HepG2 (cell line): Measurements from ENCODE around the gene CD151. TPM values are rescaled to one million over a fixed set of nuclear protein-coding genes. Genes with fewer than 3 reads are reported as not detected.

Experiments used
- ATF3 ChIP-seq: sonication (generic); formaldehyde crosslinking; IDR thresholded peaks from 2 replicates; pipeline ENCODE4 v1.4.0; 2020; ENCODE audit warnings: missing genetic modification reagents
- CEBPB ChIP-seq: IDR thresholded peaks from 2 replicates; pipeline ENCODE4 v1.6.1; 2011; ENCODE audit warnings: low read depth, low read length, improper control_type of control experiment, borderline replicate concordance
- IRF9 ChIP-seq: sonication (generic); formaldehyde crosslinking; IDR thresholded peaks from 2 replicates; pipeline ENCODE4 v1.8.0; 2022; ENCODE audit warnings: missing genetic modification reagents, mild to moderate bottlenecking, borderline replicate concordance
- ISL2 ChIP-seq: sonication (generic); formaldehyde crosslinking; IDR thresholded peaks from 2 replicates; pipeline ENCODE4 v1.5.0; 2020; ENCODE audit warnings: missing genetic modification reagents
- KLF13 ChIP-seq: sonication (generic); formaldehyde crosslinking; IDR thresholded peaks from 2 replicates; pipeline ENCODE4 v1.4.0; 2020; ENCODE audit warnings: mild to moderate bottlenecking, missing genetic modification reagents
- MAX ChIP-seq: IDR thresholded peaks from 2 replicates; pipeline ENCODE4 v1.6.1; 2012; ENCODE audit warnings: inconsistent platforms
- MAZ ChIP-seq, 2 experiments: sonication (generic) in 1 of 2; formaldehyde crosslinking in 1 of 2; IDR thresholded peaks; 2 replicates each; pipeline versions ENCODE4 v1.5.0 to v1.6.1; 2012 to 2020; ENCODE audit warnings: low read depth in 2 of 2, mild to moderate bottlenecking in 2 of 2, borderline replicate concordance in 1 of 2, improper control_type of control experiment in 1 of 2, low read length in 1 of 2, missing genetic modification reagents in 1 of 2, moderate library complexity in 1 of 2
- MTF2 ChIP-seq: sonication (generic); formaldehyde crosslinking; IDR thresholded peaks from 2 replicates; pipeline ENCODE4 v1.5.0; 2020; ENCODE audit warnings: missing genetic modification reagents, borderline replicate concordance
- PHF20 ChIP-seq: sonication (generic); formaldehyde crosslinking; IDR thresholded peaks from 2 replicates; pipeline ENCODE4 v1.5.0; 2020; ENCODE audit warnings: mild to moderate bottlenecking, missing genetic modification reagents
- PHF8 ChIP-seq: sonication (generic); formaldehyde crosslinking; IDR thresholded peaks from 2 replicates; pipeline ENCODE4 v1.5.0; 2020; ENCODE audit warnings: missing genetic modification reagents
- RBFOX2 ChIP-seq: fragments of 200-400 bp; formaldehyde crosslinking; IDR thresholded peaks from 2 replicates; pipeline ENCODE4 v1.6.1; 2017; ENCODE audit warnings: low read depth, mild to moderate bottlenecking, low read length
- SIX4 ChIP-seq: sonication (generic); formaldehyde crosslinking; IDR thresholded peaks from 2 replicates; pipeline ENCODE4 v1.4.0; 2020; ENCODE audit warnings: missing genetic modification reagents
- TEAD3 ChIP-seq: optimal IDR thresholded peaks from 2 replicates; pipeline ENCODE3; 2016; ENCODE audit warnings: borderline replicate concordance
- ZBTB20 ChIP-seq: sonication (generic); formaldehyde crosslinking; IDR thresholded peaks from 2 replicates; pipeline ENCODE4 v1.8.1; 2023; ENCODE audit warnings: missing genetic modification reagents, low read depth, mild to moderate bottlenecking, borderline replicate concordance
- ZNF460 ChIP-seq: sonication (generic); formaldehyde crosslinking; IDR thresholded peaks from 2 replicates; pipeline ENCODE4 v1.5.1; 2020; ENCODE audit warnings: missing genetic modification reagents, mild to moderate bottlenecking, borderline replicate concordance
- ZNF530 ChIP-seq: sonication (generic); formaldehyde crosslinking; IDR thresholded peaks from 2 replicates; pipeline ENCODE4 v1.5.0; 2020; ENCODE audit warnings: low read depth, mild to moderate bottlenecking, missing genetic modification reagents
- ZNF546 ChIP-seq: sonication (generic); formaldehyde crosslinking; conservative IDR thresholded peaks from 2 replicates; pipeline ENCODE4 v1.8.1; 2023; ENCODE audit warnings: mild to moderate bottlenecking, missing genetic modification reagents
- ZNF564 ChIP-seq: sonication (generic); formaldehyde crosslinking; IDR thresholded peaks from 2 replicates; pipeline ENCODE4 v1.8.1; 2023; ENCODE audit warnings: mild to moderate bottlenecking, missing genetic modification reagents
- ZNF724P ChIP-seq: sonication (generic); formaldehyde crosslinking; IDR thresholded peaks from 2 replicates; pipeline ENCODE4 v1.8.0; 2022; ENCODE audit warnings: missing genetic modification reagents, borderline replicate concordance
- ZNF883 ChIP-seq: sonication (generic); formaldehyde crosslinking; IDR thresholded peaks from 2 replicates; pipeline ENCODE4 v1.5.1; 2020; ENCODE audit warnings: mild to moderate bottlenecking, missing genetic modification reagents; ENCODE audit errors: not compliant biosample characterization
- polyA plus RNA-seq, 8 experiments: library from polyadenylated mRNA; depleted of rRNA in 3 of 8; stranded (reverse) in 7 of 8; unstranded in 1 of 8; fragments of >200 nt; fragmentation: Illumina TruSeq in 4 of 8; extraction: Trizol in 4 of 8; gene quantifications; 2 replicates each; pipeline versions ENCODE4 v1.2.1 to v1.2.3, GENCODE V29; 2011 to 2016; ENCODE audit warnings: low read depth in 4 of 8, missing spikeins in 1 of 8, mixed read lengths in 1 of 8; ENCODE audit not compliant: insufficient read depth in 1 of 8
- total RNA-seq, 5 experiments: library from RNA; depleted of rRNA; stranded (reverse); fragments of >200 nt; fragmentation: Illumina TruSeq; extraction: Trizol; gene quantifications; 2 replicates each; pipeline ENCODE4 v1.2.3, GENCODE V29; 2016; ENCODE audit warnings: low read depth in 1 of 5
- TF ChIP-seq, protein P1 (sequence below): sonication (generic); formaldehyde crosslinking; IDR thresholded peaks from 2 replicates; pipeline ENCODE4 v1.4.0; 2020; ENCODE audit warnings: missing genetic modification reagents
- TF ChIP-seq, protein P2 (sequence below): IDR thresholded peaks from 2 replicates; pipeline ENCODE4 v1.6.1; 2016; ENCODE audit warnings: low read depth, control low read depth

CD151 gene
- total and polyA plus RNA-seq, 2 of the 13 experiments (the other 11 are each of a cell fraction or from before 2014, with no cell fraction given), result 125 to 197 TPM

DNA sequence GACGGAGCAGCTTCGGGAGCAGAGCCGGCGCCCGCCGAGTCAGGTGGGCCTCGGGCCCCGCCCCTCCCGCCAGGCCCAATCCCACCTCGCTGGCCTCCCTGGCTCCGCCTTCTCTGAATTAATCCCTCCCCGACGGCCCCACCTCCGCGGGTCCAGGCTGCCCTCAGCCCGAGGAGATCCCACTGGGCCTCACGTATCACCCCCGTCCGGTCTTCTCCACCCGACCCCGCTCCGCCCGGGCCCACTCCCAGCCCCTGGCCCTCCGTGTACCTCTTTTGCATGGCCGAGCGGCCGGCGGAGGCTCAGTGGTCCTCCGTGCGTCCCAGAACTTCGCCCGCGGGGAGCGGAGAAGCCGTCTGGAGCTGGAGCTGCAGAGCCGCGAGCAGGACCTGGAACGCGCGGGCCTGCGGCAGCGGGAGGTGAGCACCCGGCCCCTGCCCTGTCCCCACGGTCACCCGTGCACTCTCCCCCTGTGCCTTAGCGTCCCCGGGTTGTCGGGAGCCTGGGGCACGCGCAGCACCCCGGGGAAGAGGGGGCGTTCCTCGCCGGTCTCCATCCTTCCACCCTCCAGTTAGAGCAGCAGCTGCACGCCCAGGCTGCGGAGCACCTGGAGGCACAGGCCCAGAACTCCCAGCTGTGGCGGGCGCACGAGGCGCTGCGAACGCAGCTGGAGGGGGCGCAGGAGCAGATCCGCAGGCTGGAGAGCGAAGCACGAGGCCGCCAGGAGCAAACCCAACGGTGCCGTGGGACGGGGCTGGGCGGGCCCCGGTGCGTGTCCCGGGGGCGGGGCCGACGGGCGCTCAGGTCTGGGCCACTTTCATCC is 2.2 kb upstream of the CD151 start (continued):
- TF ChIP-seq, protein P1, sequence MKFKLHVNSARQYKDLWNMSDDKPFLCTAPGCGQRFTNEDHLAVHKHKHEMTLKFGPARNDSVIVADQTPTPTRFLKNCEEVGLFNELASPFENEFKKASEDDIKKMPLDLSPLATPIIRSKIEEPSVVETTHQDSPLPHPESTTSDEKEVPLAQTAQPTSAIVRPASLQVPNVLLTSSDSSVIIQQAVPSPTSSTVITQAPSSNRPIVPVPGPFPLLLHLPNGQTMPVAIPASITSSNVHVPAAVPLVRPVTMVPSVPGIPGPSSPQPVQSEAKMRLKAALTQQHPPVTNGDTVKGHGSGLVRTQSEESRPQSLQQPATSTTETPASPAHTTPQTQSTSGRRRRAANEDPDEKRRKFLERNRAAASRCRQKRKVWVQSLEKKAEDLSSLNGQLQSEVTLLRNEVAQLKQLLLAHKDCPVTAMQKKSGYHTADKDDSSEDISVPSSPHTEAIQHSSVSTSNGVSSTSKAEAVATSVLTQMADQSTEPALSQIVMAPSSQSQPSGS (CRISPR knock-in tag), result 0 out of 2 replicates have a peak, but pooled peaks have one; percentile 9
- TF ChIP-seq TEAD3 (CRISPR knock-in tag) (peak; percentile 11), SIX4 (no peak), ZBTB20 (CRISPR knock-in tag) (0 out of 2 replicates have a peak, but pooled peaks have one; percentile 14), ZNF564 (CRISPR knock-in tag) (0 out of 2 replicates have a peak, but pooled peaks have one; percentile 27), ATF3 (CRISPR knock-in tag) (0 out of 2 replicates have a peak, but pooled peaks have one; percentile 11), MAX (peak; percentile 76; the same call in 1 of the 2 replicates), PHF8 (CRISPR knock-in tag) (peak; percentile 51; the same call in 1 of the 2 replicates), RBFOX2 (peak; percentile 72), MAZ (IDR thresholded peaks at IDR 0.05; ENCODE audit: borderline replicate concordance, low read depth, low read length) (0 out of 2 replicates have a peak, but pooled peaks have one; percentile 26), MAZ (CRISPR knock-in tag; IDR thresholded peaks at IDR 0.05; ENCODE audit: low read depth) (peak; percentile 59), IRF9 (CRISPR knock-in tag) (0 out of 2 replicates have a peak, but pooled peaks have one; percentile 50), ZNF546 (CRISPR knock-in tag) (peak; percentile 77; the same call in 1 of the 2 replicates), ISL2 (CRISPR knock-in tag) (peak; percentile 18; the same call in 1 of the 2 replicates), KLF13 (CRISPR knock-in tag) (peak; percentile 59; the same call in 1 of the 2 replicates), ZNF460 (CRISPR knock-in tag) (0 out of 2 replicates have a peak, but pooled peaks have one; percentile 33), CEBPB (no peak), ZNF724P (0 out of 2 replicates have a peak, but pooled peaks have one; percentile 59), PHF20 (CRISPR knock-in tag) (no peak), MTF2 (CRISPR knock-in tag) (peak; percentile 60; the same call in 1 of the 2 replicates), ZNF530 (no peak), ZNF883 (CRISPR knock-in tag) (peak; percentile 61)
- TF ChIP-seq, protein P2, sequence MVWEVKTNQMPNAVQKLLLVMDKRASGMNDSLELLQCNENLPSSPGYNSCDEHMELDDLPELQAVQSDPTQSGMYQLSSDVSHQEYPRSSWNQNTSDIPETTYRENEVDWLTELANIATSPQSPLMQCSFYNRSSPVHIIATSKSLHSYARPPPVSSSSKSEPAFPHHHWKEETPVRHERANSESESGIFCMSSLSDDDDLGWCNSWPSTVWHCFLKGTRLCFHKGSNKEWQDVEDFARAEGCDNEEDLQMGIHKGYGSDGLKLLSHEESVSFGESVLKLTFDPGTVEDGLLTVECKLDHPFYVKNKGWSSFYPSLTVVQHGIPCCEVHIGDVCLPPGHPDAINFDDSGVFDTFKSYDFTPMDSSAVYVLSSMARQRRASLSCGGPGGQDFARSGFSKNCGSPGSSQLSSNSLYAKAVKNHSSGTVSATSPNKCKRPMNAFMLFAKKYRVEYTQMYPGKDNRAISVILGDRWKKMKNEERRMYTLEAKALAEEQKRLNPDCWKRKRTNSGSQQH (CRISPR knock-in tag), result no peak
